Measurements from ENCODE around the gene ATG16L1.

- TF ChIP-seq POLR2AphosphoS5 (IDR thresholded peaks at IDR 0.05; ENCODE audit: borderline replicate concordance, low read depth, low read length) (no peak), EZH2 (IDR thresholded peaks at IDR 0.05) (no peak)
Observed at GRCh38 chr2:233247116-233247515, 4.4 kb upstream of the ATG16L1 start.

All from SK-N-MC (cell line).